ENCODE data around the gene MACROD1. TPM values are rescaled to one million over a fixed set of nuclear protein-coding genes. Genes with fewer than 3 reads are reported as not detected.

The MACROD1 gene
- total RNA-seq, 1 donor from 2014 or later, result 61.4 TPM

GRCh38 chr11:64156235-64157011 lies 9.5 kb downstream of the MACROD1 start:
- peaks cover 9% of the 10 kb centered on the region for H3K4me1 ChIP-seq
- DNase-seq (ENCODE audit: extremely low spot score in 2 of 2), result no peak
- no peaks in the 10 kb centered on the region for H3K9me3 ChIP-seq
- intact Hi-C loops (cut with DNase I), result loop anchor here (5.0 kb wide), 1 partner anchor 334 kb away; no protein-coding TSS in a partner anchor
- TF ChIP-seq CTCF (IDR thresholded peaks at IDR 0.05) (no peak), POLR2A (IDR thresholded peaks at IDR 0.05) (no peak), POLR2AphosphoS5 (IDR thresholded peaks at IDR 0.05; ENCODE audit: insufficient read depth in 1 of 2, low read depth in 1 of 2) (no peak)
- H3K4me3 ChIP-seq, result no peak overlapping the region
- no peaks in the 10 kb centered on the region for H3K27me3 ChIP-seq
- no peaks in the 10 kb centered on the region for H3K36me3 ChIP-seq
- no peak overlapping the region for H3K27ac ChIP-seq

- Histone ChIP-seq H3K4me3 (no peak overlapping the region), H3K27ac (no peak overlapping the region), H3K27me3 (no peaks in the 10 kb centered on the region), H3K36me3 (no peaks in the 10 kb centered on the region), H3K4me1 (peaks cover 12% of the 10 kb centered on the region), H3K9me3 (no peaks in the 10 kb centered on the region)
- no peak for DNase-seq (ENCODE audit: extremely low spot score in 2 of 2)
- no peak for TF ChIP-seq CTCF (IDR thresholded peaks at IDR 0.05)
- no peak for TF ChIP-seq POLR2AphosphoS5 (IDR thresholded peaks at IDR 0.05; ENCODE audit: insufficient read depth in 1 of 2, low read depth in 1 of 2)
- no peak for TF ChIP-seq POLR2A (IDR thresholded peaks at IDR 0.05)
- intact Hi-C loops (cut with DNase I), result no loop called here
These were observed 12.1 kb downstream of the MACROD1 start for GRCh38 chr11:64153812-64154211.

GRCh38 chr11:64152841-64153691 lies 12.8 kb downstream of the MACROD1 start:
- H3K4me1 ChIP-seq, result peaks cover 20% of the 10 kb centered on the region
- TF ChIP-seq POLR2AphosphoS5 (IDR thresholded peaks at IDR 0.05; ENCODE audit: insufficient read depth in 1 of 2, low read depth in 1 of 2) (no peak), POLR2A (IDR thresholded peaks at IDR 0.05) (no peak), CTCF (IDR thresholded peaks at IDR 0.05) (peak; percentile 89 to 93 (median 91))
- H3K36me3 ChIP-seq, result no peaks in the 10 kb centered on the region
- no peak for DNase-seq (ENCODE audit: extremely low spot score in 2 of 2)
- H3K27me3 ChIP-seq, result no peaks in the 10 kb centered on the region
- H3K27ac ChIP-seq, result no peak overlapping the region
- H3K4me3 ChIP-seq, result no peak overlapping the region
- intact Hi-C loops (cut with DNase I), result no loop called here
- no peaks in the 10 kb centered on the region for H3K9me3 ChIP-seq

- DNase-seq (ENCODE audit: extremely low spot score in 2 of 2), result no peak
- intact Hi-C loops (cut with DNase I), result no loop called here
These were observed 14.6 kb downstream of the MACROD1 start for GRCh38 chr11:64151337-64151736.

More at GRCh38 chr11:64151337-64151736, 14.6 kb downstream of the MACROD1 start:
- H3K27me3 ChIP-seq, result no peaks in the 10 kb centered on the region
- H3K4me1 ChIP-seq, result peaks cover 25% of the 10 kb centered on the region
- TF ChIP-seq CTCF (IDR thresholded peaks at IDR 0.05) (no peak), POLR2AphosphoS5 (IDR thresholded peaks at IDR 0.05; ENCODE audit: insufficient read depth in 1 of 2, low read depth in 1 of 2) (no peak), POLR2A (IDR thresholded peaks at IDR 0.05) (no peak)
- H3K9me3 ChIP-seq, result no peaks in the 10 kb centered on the region
- no peak overlapping the region for H3K27ac ChIP-seq
- H3K4me3 ChIP-seq, result no peak overlapping the region
- H3K36me3 ChIP-seq, result no peaks in the 10 kb centered on the region
